Sigmoid colon (tissue), 4 donors: ENCODE results near the gene MYO1G.

ENCODE experiments used
- EP300 ChIP-seq, 4 donors: sonication (generic); formaldehyde crosslinking; IDR thresholded peaks; one replicate each; pipeline ENCODE4 v1.6.1; 2017; ENCODE audit warnings: antibody characterized with exemption in 4 of 4
- POLR2A ChIP-seq, 2 donors: fragments of 450-650 bp; IDR thresholded peaks; one replicate each; pipeline ENCODE4 v1.6.1; 2016; ENCODE audit warnings: antibody characterized with exemption in 2 of 2, mild to moderate bottlenecking in 2 of 2, moderate library complexity in 2 of 2
- POLR2AphosphoS5 ChIP-seq, 4 donors: sonication (generic); formaldehyde crosslinking; IDR thresholded peaks; one replicate each; pipeline ENCODE4 v1.6.1; 2017; ENCODE audit warnings: antibody characterized with exemption in 4 of 4
- TF ChIP-seq, protein P1 (sequence below), 4 experiments: fragments of 450-650 bp in 3 of 4; fragments of 200-600 bp in 1 of 4; IDR thresholded peaks; one replicate each; pipeline ENCODE4 v1.5.1; 2016 to 2019; ENCODE audit warnings: antibody characterized with exemption in 4 of 4, mild to moderate bottlenecking in 3 of 4, moderate library complexity in 2 of 4

DNA sequence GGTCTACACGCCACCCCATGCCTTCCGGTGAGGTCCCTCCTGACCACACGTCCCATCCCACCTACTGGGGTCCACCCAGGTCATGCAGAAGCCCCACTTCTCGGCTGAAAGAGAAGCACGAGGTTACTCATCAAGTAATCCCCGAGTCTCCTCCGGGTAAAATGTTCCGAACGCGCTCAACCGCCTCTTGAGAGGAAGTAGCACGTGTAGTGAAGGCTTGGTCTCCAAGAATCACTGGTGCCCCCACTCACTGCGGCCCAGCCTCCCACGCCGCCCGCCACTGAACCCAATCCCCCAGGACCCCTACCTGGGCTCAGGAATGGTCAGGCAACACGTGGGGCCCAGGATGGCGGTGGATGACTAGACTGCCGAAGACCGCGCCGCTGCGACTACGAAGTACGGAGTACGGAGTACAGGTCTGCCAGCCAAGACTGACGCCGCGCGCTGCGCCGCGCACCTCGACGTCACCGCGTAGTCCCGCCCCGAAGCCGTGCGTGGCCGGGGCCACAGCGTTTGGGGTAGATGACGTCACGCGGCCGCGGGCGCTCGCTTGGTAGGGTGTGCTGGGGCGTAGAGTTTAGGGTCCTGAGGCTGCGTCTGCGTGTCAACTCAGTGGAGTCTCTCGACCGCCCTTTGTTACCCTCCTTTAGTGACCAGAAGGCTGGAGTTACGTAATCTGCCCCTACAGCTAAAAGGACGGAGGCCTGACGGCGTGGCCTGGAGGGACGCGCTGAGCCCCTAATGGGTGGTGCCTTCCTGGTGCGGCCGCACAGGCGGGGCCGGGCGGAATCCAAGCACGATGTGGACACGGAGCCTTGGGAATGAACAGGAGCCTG is 7.6 kb upstream of the MYO1G start:
- TF ChIP-seq, protein P1, sequence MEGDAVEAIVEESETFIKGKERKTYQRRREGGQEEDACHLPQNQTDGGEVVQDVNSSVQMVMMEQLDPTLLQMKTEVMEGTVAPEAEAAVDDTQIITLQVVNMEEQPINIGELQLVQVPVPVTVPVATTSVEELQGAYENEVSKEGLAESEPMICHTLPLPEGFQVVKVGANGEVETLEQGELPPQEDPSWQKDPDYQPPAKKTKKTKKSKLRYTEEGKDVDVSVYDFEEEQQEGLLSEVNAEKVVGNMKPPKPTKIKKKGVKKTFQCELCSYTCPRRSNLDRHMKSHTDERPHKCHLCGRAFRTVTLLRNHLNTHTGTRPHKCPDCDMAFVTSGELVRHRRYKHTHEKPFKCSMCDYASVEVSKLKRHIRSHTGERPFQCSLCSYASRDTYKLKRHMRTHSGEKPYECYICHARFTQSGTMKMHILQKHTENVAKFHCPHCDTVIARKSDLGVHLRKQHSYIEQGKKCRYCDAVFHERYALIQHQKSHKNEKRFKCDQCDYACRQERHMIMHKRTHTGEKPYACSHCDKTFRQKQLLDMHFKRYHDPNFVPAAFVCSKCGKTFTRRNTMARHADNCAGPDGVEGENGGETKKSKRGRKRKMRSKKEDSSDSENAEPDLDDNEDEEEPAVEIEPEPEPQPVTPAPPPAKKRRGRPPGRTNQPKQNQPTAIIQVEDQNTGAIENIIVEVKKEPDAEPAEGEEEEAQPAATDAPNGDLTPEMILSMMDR (IDR thresholded peaks at IDR 0.05): no peak
- TF ChIP-seq POLR2AphosphoS5 (IDR thresholded peaks at IDR 0.05) (peak; percentile 96 to 98 (median 98)), POLR2A (IDR thresholded peaks at IDR 0.05) (peak; percentile 91 to 93), EP300 (IDR thresholded peaks at IDR 0.05) (peak in 2 of 4 donors; percentile 1 to 10)
